IMR-90 (cell line): ENCODE results near the gene IFI30. TPM values are rescaled to one million over a fixed set of nuclear protein-coding genes. Genes with fewer than 3 reads are reported as not detected.
A peak's percentile ranks its signal among the peaks of the same experiment; 100 is the strongest.

Source experiments
- ATAC-seq: fragments of 200-7000 bp; cut with Tn5 transposase; 2 replicates; pipeline ENCODE4 v1.9.1; 2020; ENCODE audit warnings: low read depth, mild to moderate bottlenecking, moderate library complexity
- BruUV-seq: library from RNA; stranded (reverse); fragments of 400-500 nt; replicated peaks from 2 replicates; lab custom pipeline; 2021; lab: Mats Ljungman, UMichigan
- CTCF ChIA-PET: fragments of 300-600 bp; formaldehyde crosslinking; extraction: SDS; loops from one replicate; lab custom pipeline; 2021; ENCODE audit warnings: antibody characterized with exemption; lab: Yijun Ruan, JAX
- POLR2A ChIA-PET: fragments of 300-600 bp; sonication (Branson Sonifier 250); formaldehyde crosslinking; loops from one replicate; lab custom pipeline; 2022; ENCODE audit warnings: antibody characterized with exemption; ENCODE audit not compliant: unreplicated experiment; lab: Charles Lee
- DNase-seq: peaks from one replicate; pipeline ENCODE4 v3.0.0; 2013
- H2AFZ ChIP-seq: replicated peaks from 2 replicates; pipeline ENCODE3; 2013; ENCODE audit warnings: low read length, mild to moderate bottlenecking; ENCODE audit not compliant: poor library complexity
- H2AK5ac ChIP-seq: 2 replicates; pipeline ENCODE4 v1.6.1; 2013; ENCODE audit warnings: low read depth, low read length, inconsistent platforms
- H2AK9ac ChIP-seq: replicated peaks from 2 replicates; pipeline ENCODE3; 2013; ENCODE audit warnings: mild to moderate bottlenecking, low read depth, low read length, moderate library complexity; ENCODE audit not compliant: poor library complexity
- H2BK120ac ChIP-seq: 2 replicates; pipeline ENCODE4 v1.6.1; 2013; ENCODE audit warnings: low read depth, low read length, inconsistent platforms
- H2BK15ac ChIP-seq: 3 replicates; pipeline ENCODE4 v1.6.1; 2013; ENCODE audit warnings: low read depth, low read length, inconsistent platforms
- H2BK20ac ChIP-seq: 2 replicates; pipeline ENCODE4 v1.6.1; 2013; ENCODE audit warnings: low read depth, mild to moderate bottlenecking, inconsistent platforms, low read length, moderate library complexity
- H2BK5ac ChIP-seq: 2 replicates; pipeline ENCODE4 v1.6.1; 2013; ENCODE audit warnings: mild to moderate bottlenecking, low read depth, low read length, inconsistent platforms; ENCODE audit not compliant: poor library complexity, severe bottlenecking
- H3K14ac ChIP-seq: replicated peaks from 2 replicates; pipeline ENCODE4 v1.6.1; 2013; ENCODE audit warnings: low read depth, low read length, inconsistent platforms
- H3K18ac ChIP-seq: 2 replicates; pipeline ENCODE4 v1.6.1; 2013; ENCODE audit warnings: low read depth, low read length, control low read depth
- H3K23ac ChIP-seq: 2 replicates; pipeline ENCODE4 v1.6.1; 2013; ENCODE audit warnings: low read depth, low read length, inconsistent platforms
- H3K27ac ChIP-seq: 2 replicates; pipeline ENCODE4 v1.5.1; 2013; ENCODE audit warnings: mild to moderate bottlenecking, control low read depth, low read length; ENCODE audit not compliant: insufficient read depth
- H3K27me3 ChIP-seq: 2 replicates; pipeline ENCODE4 v1.6.1; 2013; ENCODE audit warnings: low read length; ENCODE audit not compliant: control insufficient read depth, insufficient read depth
- H3K36me3 ChIP-seq: 2 replicates; pipeline ENCODE4 v1.6.1; 2013; ENCODE audit warnings: low read length, mixed read lengths; ENCODE audit not compliant: control insufficient read depth, insufficient read depth
- H3K4ac ChIP-seq: 2 replicates; pipeline ENCODE4 v1.6.1; 2013; ENCODE audit warnings: low read depth, low read length, inconsistent platforms
- H3K4me1 ChIP-seq: 2 replicates; pipeline ENCODE4 v1.6.1; 2013; ENCODE audit warnings: low read length, mixed read lengths; ENCODE audit not compliant: control insufficient read depth, insufficient read depth
- H3K4me2 ChIP-seq: 2 replicates; pipeline ENCODE4 v1.6.1; 2013; ENCODE audit warnings: low read depth, mild to moderate bottlenecking, control low read depth, low read length, moderate library complexity
- H3K4me3 ChIP-seq: 2 replicates; pipeline ENCODE4 v1.5.1; 2013; ENCODE audit warnings: low read depth, mild to moderate bottlenecking, control low read depth, low read length, moderate library complexity; ENCODE audit not compliant: insufficient read depth
- H3K56ac ChIP-seq: 2 replicates; pipeline ENCODE4 v1.6.1; 2013; ENCODE audit warnings: low read length, inconsistent platforms; ENCODE audit not compliant: insufficient read depth; ENCODE audit errors: extremely low read depth
- H3K79me1 ChIP-seq, 2 experiments: 2 replicates each; pipeline ENCODE4 v1.6.1; 2013; ENCODE audit warnings: low read length in 2 of 2, inconsistent platforms in 1 of 2, low read depth in 1 of 2
- H3K9ac ChIP-seq: 2 replicates; pipeline ENCODE4 v1.6.1; 2013; ENCODE audit warnings: low read depth, low read length, control low read depth
- H3K9me1 ChIP-seq: 2 replicates; pipeline ENCODE4 v1.6.1; 2013; ENCODE audit warnings: low read length, inconsistent platforms; ENCODE audit not compliant: insufficient read depth
- H3K9me3 ChIP-seq: 2 replicates; pipeline ENCODE4 v1.6.1; 2013; ENCODE audit warnings: low read length; ENCODE audit not compliant: control insufficient read depth, insufficient read depth
- H4K20me1 ChIP-seq: 2 replicates; pipeline ENCODE4 v1.6.1; 2013; ENCODE audit warnings: low read length, inconsistent platforms; ENCODE audit not compliant: insufficient read depth
- H4K5ac ChIP-seq: 2 replicates; pipeline ENCODE4 v1.6.1; 2013; ENCODE audit warnings: mild to moderate bottlenecking, low read depth, low read length, control low read depth
- H4K8ac ChIP-seq, 2 experiments: 2 replicates each; pipeline ENCODE4 v1.6.1; 2013; ENCODE audit warnings: low read depth in 2 of 2, low read length in 2 of 2, control low read depth in 1 of 2, inconsistent platforms in 1 of 2
- H4K91ac ChIP-seq: 2 replicates; pipeline ENCODE4 v1.6.1; 2013; ENCODE audit warnings: low read depth, low read length, inconsistent platforms; ENCODE audit not compliant: insufficient read depth
- BHLHE40 ChIP-seq: fragments of 150-350 bp; IDR thresholded peaks from 2 replicates; pipeline ENCODE4 v1.6.1; 2016; ENCODE audit warnings: mild to moderate bottlenecking, low read depth, low read length
- CHD1 ChIP-seq: IDR thresholded peaks from 2 replicates; pipeline ENCODE4 v1.6.1; 2012; ENCODE audit warnings: low read depth, low read length, improper control_type of control experiment
- FOS ChIP-seq: fragments of 150-350 bp; IDR thresholded peaks from 2 replicates; pipeline ENCODE4 v1.6.1; 2016; ENCODE audit warnings: low read depth, low read length
- MAZ ChIP-seq: IDR thresholded peaks from 2 replicates; pipeline ENCODE4 v1.6.1; 2012; ENCODE audit warnings: low read depth, mild to moderate bottlenecking, low read length, improper control_type of control experiment, moderate library complexity, borderline replicate concordance
- NFE2L2 ChIP-seq: fragments of 150-350 bp; IDR thresholded peaks from 2 replicates; pipeline ENCODE4 v1.6.1; 2016; ENCODE audit warnings: low read depth, mild to moderate bottlenecking, low read length
- POLR2A ChIP-seq: IDR thresholded peaks from 2 replicates; pipeline ENCODE4 v1.6.1; 2012; ENCODE audit warnings: mild to moderate bottlenecking, low read depth, low read length
- RAD21 ChIP-seq: IDR thresholded peaks from 2 replicates; pipeline ENCODE4 v1.6.1; 2012; ENCODE audit warnings: low read length, improper control_type of control experiment
- SMC3 ChIP-seq: fragments of 150-350 bp; IDR thresholded peaks from 2 replicates; pipeline ENCODE4 v1.6.1; 2016; ENCODE audit warnings: low read depth, mild to moderate bottlenecking, antibody characterized with exemption, low read length, moderate library complexity
- WGBS, 2 experiments: methylation state at CpG; one replicate each; pipeline versions ENCODE4 v1.1.5 to v1.1.7; 2013; ENCODE audit warnings: missing lambda C conversion rate in 2 of 2; ENCODE audit not compliant: insufficient read length in 1 of 2; ENCODE audit errors: extremely low coverage in 2 of 2; 5-methylcytosine and 5-hydroxymethylcytosine counted together
- dilution Hi-C: fragments of 300-500 bp; cut with HindIII; formaldehyde crosslinking; loops from one replicate; pipeline ENCODE4 v1.14.3; 2018; ENCODE audit warnings: low sequenced_read_pairs; ENCODE audit not compliant: unreplicated experiment
- in situ Hi-C: fragments of 300-500 bp; cut with MboI; formaldehyde crosslinking; loops from 3 replicates; pipeline ENCODE4 v1.14.3; 2019; ENCODE audit warnings: low sequenced_read_pairs, inconsistent platforms, mixed read lengths
- intact Hi-C: fragments of 100-400 bp; cut with micrococcal nuclease; formaldehyde crosslinking; loops from 2 replicates; pipeline ENCODE4 v1.10.0; 2022
- polyA plus RNA-seq, 3 experiments: library from polyadenylated mRNA; depleted of rRNA; stranded (reverse); fragments of >200 nt; gene quantifications; 2 replicates each; pipeline ENCODE4 v1.2.3, GENCODE V29; 2012; ENCODE audit warnings: low replicate concordance in 1 of 3
- total RNA-seq: library from RNA; depleted of rRNA; stranded (reverse); fragments of >200 nt; gene quantifications from 2 replicates; pipeline ENCODE4 v1.2.3, GENCODE V29; 2012
- TF ChIP-seq, protein P1 (sequence below): conservative IDR thresholded peaks from 2 replicates; pipeline ENCODE4 v1.5.1; 2012; ENCODE audit warnings: mild to moderate bottlenecking, low read depth, low read length, improper control_type of control experiment

IFI30 gene
- total and polyA plus RNA-seq, 2 of the 4 experiments (the other 2 are of a cell fraction) = 2.3 TPM

DNA sequence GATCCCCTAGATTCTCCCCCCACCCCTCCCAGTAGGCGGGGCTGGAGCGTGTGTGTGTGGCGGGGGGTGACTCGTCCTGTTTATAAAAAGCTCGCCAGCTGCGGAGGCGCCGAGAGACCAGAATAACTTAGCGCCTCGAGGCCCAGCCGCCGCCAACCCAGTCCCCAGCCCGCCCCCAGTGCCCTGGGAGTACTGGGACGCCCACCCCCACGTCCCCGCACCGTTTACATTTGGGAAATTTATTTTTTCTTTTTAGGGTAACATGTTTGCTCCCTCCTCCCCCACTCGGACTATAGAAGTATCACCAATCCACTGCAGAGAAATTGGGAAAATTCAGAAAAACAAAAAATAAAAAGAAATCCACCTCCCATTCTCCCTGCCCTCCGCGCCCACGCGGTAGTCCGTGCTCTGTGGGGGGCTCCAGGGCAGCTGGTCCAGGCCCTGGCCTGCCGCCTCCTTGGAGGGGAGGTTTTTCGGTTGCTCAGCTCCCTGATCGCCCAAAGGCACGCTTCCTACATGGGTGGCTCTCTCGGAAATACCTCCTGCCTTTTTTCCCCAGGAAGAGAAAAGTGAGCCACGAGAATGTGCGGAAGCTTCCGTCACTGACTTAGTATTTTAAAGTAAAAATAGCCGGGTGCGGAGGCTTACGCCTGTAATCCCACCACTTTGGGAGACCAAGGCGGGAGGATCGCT is 31.7 kb downstream of the IFI30 start:
- peak overlapping the region; percentile 99 for H2BK5ac ChIP-seq
- peak overlapping the region; percentile 64; the same call in 1 of the 2 replicates for H2BK20ac ChIP-seq
- TF ChIP-seq RAD21 (no peak), SMC3 (no peak), NFE2L2 (no peak), CHD1 (no peak), POLR2A (peak; percentile 84), MAZ (peak; percentile 97), FOS (peak; percentile 50), BHLHE40 (no peak; the same call in 1 of the 2 replicates)
- TF ChIP-seq, protein P1, sequence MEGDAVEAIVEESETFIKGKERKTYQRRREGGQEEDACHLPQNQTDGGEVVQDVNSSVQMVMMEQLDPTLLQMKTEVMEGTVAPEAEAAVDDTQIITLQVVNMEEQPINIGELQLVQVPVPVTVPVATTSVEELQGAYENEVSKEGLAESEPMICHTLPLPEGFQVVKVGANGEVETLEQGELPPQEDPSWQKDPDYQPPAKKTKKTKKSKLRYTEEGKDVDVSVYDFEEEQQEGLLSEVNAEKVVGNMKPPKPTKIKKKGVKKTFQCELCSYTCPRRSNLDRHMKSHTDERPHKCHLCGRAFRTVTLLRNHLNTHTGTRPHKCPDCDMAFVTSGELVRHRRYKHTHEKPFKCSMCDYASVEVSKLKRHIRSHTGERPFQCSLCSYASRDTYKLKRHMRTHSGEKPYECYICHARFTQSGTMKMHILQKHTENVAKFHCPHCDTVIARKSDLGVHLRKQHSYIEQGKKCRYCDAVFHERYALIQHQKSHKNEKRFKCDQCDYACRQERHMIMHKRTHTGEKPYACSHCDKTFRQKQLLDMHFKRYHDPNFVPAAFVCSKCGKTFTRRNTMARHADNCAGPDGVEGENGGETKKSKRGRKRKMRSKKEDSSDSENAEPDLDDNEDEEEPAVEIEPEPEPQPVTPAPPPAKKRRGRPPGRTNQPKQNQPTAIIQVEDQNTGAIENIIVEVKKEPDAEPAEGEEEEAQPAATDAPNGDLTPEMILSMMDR = no peak
- intact Hi-C loops = loop anchor here (10.0 kb wide), 1 partner anchor 209 kb away; the partner anchor contains the start of gene SSBP4
- peaks cover 11% of the 10 kb centered on the region; the same call in 1 of the 2 replicates for H4K20me1 ChIP-seq
- peak overlapping the region; percentile 70 for H3K9ac ChIP-seq
- ATAC-seq (peak; percentile 15), DNase-seq (peak; percentile 89)
- peaks cover 6% of the 10 kb centered on the region; the same call in 1 of the 2 replicates for H3K36me3 ChIP-seq
- peak overlapping the region; percentile 44 to 94 for H4K8ac ChIP-seq
- peaks cover 14% of the 10 kb centered on the region; the same call in 1 of the 2 replicates for H3K9me1 ChIP-seq
- peak overlapping the region; percentile 98 for H2AK5ac ChIP-seq
- H3K56ac ChIP-seq = peak overlapping the region; percentile 99
- H3K79me1 ChIP-seq = peaks cover 4 to 48% of the 10 kb centered on the region in 2 experiments
- peak overlapping the region; percentile 49; the same call in 1 of the 3 replicates for H2BK15ac ChIP-seq
- no TSS peak for BruUV-seq
- H2AK9ac ChIP-seq = peak overlapping the region; percentile 99
- H3K23ac ChIP-seq = peak overlapping the region; percentile 92
- peak overlapping the region; percentile 79 for H4K5ac ChIP-seq
- H3K4ac ChIP-seq = peak overlapping the region; percentile 97
- no peaks in the 10 kb centered on the region for H3K27me3 ChIP-seq
- peaks cover 16% of the 10 kb centered on the region for H3K4me1 ChIP-seq
- dilution Hi-C loops = no loop called here
- peak overlapping the region; percentile 93 for H3K27ac ChIP-seq
- H3K4me3 ChIP-seq = peak overlapping the region; percentile 55
- H3K9me3 ChIP-seq = no peaks in the 10 kb centered on the region
- in situ Hi-C loops = no loop called here
- H4K91ac ChIP-seq = peak overlapping the region; percentile 95
- peak overlapping the region; percentile 95 for H3K14ac ChIP-seq
- CTCF ChIA-PET = interaction anchor here (0.6 to 0.9 kb wide), 2 partner anchors 74 to 123 kb away, joined by 3 to 7 read pairs; no protein-coding TSS in a partner anchor
- H2BK120ac ChIP-seq = peak overlapping the region; percentile 96
- H2AFZ ChIP-seq = peak overlapping the region; percentile 89
- H3K18ac ChIP-seq = peak overlapping the region; percentile 87
- WGBS, 2 experiments = 0% methylated on average over 1 of the region's 36 CpGs; no CpG with 5 or more reads in 1 of the 2 experiments
- POLR2A ChIA-PET = interaction anchor here (0.6 kb wide), 1 partner anchor 346 kb away, joined by 3 read pairs; the partner anchor contains the start of gene RPL18A
- H3K4me2 ChIP-seq = peak overlapping the region; percentile 82
